Stimulated activated naive CD8-positive, alpha-beta T cell treated with anti-CD3 and anti-CD28 coated beads, Interleukin-15, Interleukin-2, amounts not matched to agents 100 U/mL and 50 U/mL, for 24 hours (primary cell): ENCODE results near the gene CREBBP.
A peak's percentile ranks its signal among the peaks of the same experiment; 100 is the strongest.

Experiments used
- ATAC-seq: fragments of 150-1000 bp; cut with Tn5 transposase; one replicate; pipeline ENCODE4 v1.10.0; 2021
- DNase-seq: peaks from one replicate; pipeline ENCODE4 v3.0.0; 2021

CREBBP gene

GRCh38 chr16:3797904-3798811 is 82.4 kb downstream of the CREBBP start:
- no peak for DNase-seq
- ATAC-seq: no peak

- DNase-seq: no peak
- ATAC-seq: no peak
These were observed 83.0 kb downstream of the CREBBP start for GRCh38 chr16:3797473-3797872.

- no peak for ATAC-seq
- no peak for DNase-seq
These were observed 87.3 kb downstream of the CREBBP start for GRCh38 chr16:3793161-3793576.

- no peak for DNase-seq
- no peak for ATAC-seq
These were observed 88.0 kb downstream of the CREBBP start for GRCh38 chr16:3792472-3793012.

GRCh38 chr16:3791701-3792100 is 88.8 kb downstream of the CREBBP start:
- DNase-seq: no peak
- no peak for ATAC-seq

- DNase-seq: no peak
- ATAC-seq: peak; percentile 83
These were observed 91.0 kb downstream of the CREBBP start for GRCh38 chr16:3789375-3790099.

GRCh38 chr16:3788711-3789374 is 91.7 kb downstream of the CREBBP start:
- DNase-seq: no peak
- no peak for ATAC-seq

GRCh38 chr16:3787924-3788661 is 92.4 kb downstream of the CREBBP start:
- peak; percentile 60 for ATAC-seq
- DNase-seq: no peak

- DNase-seq (no peak), ATAC-seq (no peak)
These were observed 95.1 kb downstream of the CREBBP start for GRCh38 chr16:3785413-3785812.

- no peak for ATAC-seq
- no peak for DNase-seq
These were observed 97.0 kb downstream of the CREBBP start for GRCh38 chr16:3783516-3783915.

GRCh38 chr16:3782566-3782965 is 97.9 kb downstream of the CREBBP start:
- ATAC-seq: no peak
- DNase-seq: no peak

GRCh38 chr16:3781421-3781820 is 99.1 kb downstream of the CREBBP start:
- ATAC-seq: no peak

GRCh38 chr16:3780570-3780969 is 99.9 kb downstream of the CREBBP start:
- no peak for DNase-seq

More at GRCh38 chr16:3781421-3781820, 99.1 kb downstream of the CREBBP start:
- no peak for DNase-seq

GRCh38 chr16:3776316-3776715 is 104.2 kb downstream of the CREBBP start:
- DNase-seq: no peak
- ATAC-seq: no peak

More at GRCh38 chr16:3780570-3780969, 99.9 kb downstream of the CREBBP start:
- ATAC-seq: peak; percentile 66

GRCh38 chr16:3774819-3775218 is 105.7 kb downstream of the CREBBP start:
- DNase-seq: no peak
- no peak for ATAC-seq

GRCh38 chr16:3774156-3774767 is 106.3 kb downstream of the CREBBP start:
- DNase-seq (no peak), ATAC-seq (no peak)

- ATAC-seq (no peak), DNase-seq (no peak)
These were observed 106.8 kb downstream of the CREBBP start for GRCh38 chr16:3773663-3774062.

GRCh38 chr16:3771513-3771912 is 109.0 kb downstream of the CREBBP start:
- DNase-seq: no peak

GRCh38 chr16:3770530-3770929 is 110.0 kb downstream of the CREBBP start:
- DNase-seq (no peak), ATAC-seq (no peak)

More at GRCh38 chr16:3771513-3771912, 109.0 kb downstream of the CREBBP start:
- ATAC-seq: no peak

- DNase-seq (no peak), ATAC-seq (no peak)
These were observed 110.6 kb downstream of the CREBBP start for GRCh38 chr16:3769942-3770341.

- ATAC-seq (no peak), DNase-seq (no peak)
These were observed 111.5 kb downstream of the CREBBP start for GRCh38 chr16:3769013-3769412.
